ENCODE data around the gene CCDC124.

DNA sequence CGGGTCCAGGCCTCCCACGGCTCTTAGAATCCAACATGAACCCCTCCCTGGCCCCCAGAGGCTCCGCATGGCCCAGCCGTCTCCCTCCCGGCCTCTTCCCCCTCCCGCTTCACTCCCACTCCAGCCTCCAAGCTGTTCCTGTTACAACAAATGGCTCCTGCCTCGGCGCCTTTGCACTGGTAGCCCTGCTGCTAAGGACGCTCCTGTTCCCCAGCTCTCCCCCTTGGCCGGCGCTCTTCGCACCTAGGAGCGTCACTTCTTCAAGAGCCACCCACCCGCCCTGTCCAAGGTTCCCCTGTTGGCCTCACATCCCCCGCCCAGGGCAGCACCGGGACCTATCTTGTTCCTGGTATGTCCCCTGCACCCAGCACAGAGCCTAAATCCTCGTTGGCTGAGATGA is 9.4 kb downstream of the CCDC124 start:
- TF ChIP-seq, protein P1, sequence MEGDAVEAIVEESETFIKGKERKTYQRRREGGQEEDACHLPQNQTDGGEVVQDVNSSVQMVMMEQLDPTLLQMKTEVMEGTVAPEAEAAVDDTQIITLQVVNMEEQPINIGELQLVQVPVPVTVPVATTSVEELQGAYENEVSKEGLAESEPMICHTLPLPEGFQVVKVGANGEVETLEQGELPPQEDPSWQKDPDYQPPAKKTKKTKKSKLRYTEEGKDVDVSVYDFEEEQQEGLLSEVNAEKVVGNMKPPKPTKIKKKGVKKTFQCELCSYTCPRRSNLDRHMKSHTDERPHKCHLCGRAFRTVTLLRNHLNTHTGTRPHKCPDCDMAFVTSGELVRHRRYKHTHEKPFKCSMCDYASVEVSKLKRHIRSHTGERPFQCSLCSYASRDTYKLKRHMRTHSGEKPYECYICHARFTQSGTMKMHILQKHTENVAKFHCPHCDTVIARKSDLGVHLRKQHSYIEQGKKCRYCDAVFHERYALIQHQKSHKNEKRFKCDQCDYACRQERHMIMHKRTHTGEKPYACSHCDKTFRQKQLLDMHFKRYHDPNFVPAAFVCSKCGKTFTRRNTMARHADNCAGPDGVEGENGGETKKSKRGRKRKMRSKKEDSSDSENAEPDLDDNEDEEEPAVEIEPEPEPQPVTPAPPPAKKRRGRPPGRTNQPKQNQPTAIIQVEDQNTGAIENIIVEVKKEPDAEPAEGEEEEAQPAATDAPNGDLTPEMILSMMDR (optimal IDR thresholded peaks at IDR 0.05 in 1 of 3, IDR thresholded peaks at IDR 0.05 in 1 of 3, conservative IDR thresholded peaks at IDR 0.05 in 1 of 3; ENCODE audit: extremely low read depth in 1 of 3, insufficient read depth in 2 of 3, low read length in 3 of 3) = no peak
- TF ChIP-seq EZH2 (IDR thresholded peaks at IDR 0.05; ENCODE audit: low read length) = no peak
